GM19099 (cell line): ENCODE measurements around the gene TRIM66.

Experiments used
- POLR2A ChIP-seq: IDR thresholded peaks from 3 replicates; pipeline ENCODE4 v1.6.1; 2011; ENCODE audit warnings: low read depth; ENCODE audit not compliant: insufficient read length; ENCODE audit errors: extremely low read depth

Gene TRIM66

GRCh38 chr11:8614497-8614896 lies 68.0 kb downstream of the TRIM66 start:
- no peak for TF ChIP-seq POLR2A

GRCh38 chr11:8613036-8613435 lies 69.4 kb downstream of the TRIM66 start:
- no peak for TF ChIP-seq POLR2A

- no peak for TF ChIP-seq POLR2A
Measured at GRCh38 chr11:8612522-8612921, 69.9 kb downstream of the TRIM66 start.

- TF ChIP-seq POLR2A, result no peak
Measured at GRCh38 chr11:8610532-8611116, 71.8 kb downstream of the TRIM66 start.

- TF ChIP-seq POLR2A, result no peak
Measured at GRCh38 chr11:8608652-8609051, 73.8 kb downstream of the TRIM66 start.

- no peak for TF ChIP-seq POLR2A
Measured at GRCh38 chr11:8605971-8606563, 76.4 kb downstream of the TRIM66 start.

- TF ChIP-seq POLR2A, result no peak
Measured at GRCh38 chr11:8604078-8604723, 78.3 kb downstream of the TRIM66 start.

GRCh38 chr11:8603696-8604077 lies 78.8 kb downstream of the TRIM66 start:
- no peak for TF ChIP-seq POLR2A

GRCh38 chr11:8601376-8602133 lies 80.9 kb downstream of the TRIM66 start:
- no peak for TF ChIP-seq POLR2A

- no peak for TF ChIP-seq POLR2A
Measured at GRCh38 chr11:8598506-8598905, 84.0 kb downstream of the TRIM66 start.

GRCh38 chr11:8597182-8597581 lies 85.3 kb downstream of the TRIM66 start:
- no peak for TF ChIP-seq POLR2A

- no peak for TF ChIP-seq POLR2A
Measured at GRCh38 chr11:8596504-8597046, 85.9 kb downstream of the TRIM66 start.

GRCh38 chr11:8593935-8594909 lies 88.2 kb downstream of the TRIM66 start, which contains the start of gene STK33:
Gene STK33, minus strand, starts transcription at chr11:8594228. Its CDS starts 119,323 bp downstream, at chr11:8474905.
- peak; percentile 57 for TF ChIP-seq POLR2A

- no peak for TF ChIP-seq POLR2A
Measured at GRCh38 chr11:8593455-8593854, 89.0 kb downstream of the TRIM66 start.
